ENCODE measurements around the gene MRPL20. TPM values are rescaled to one million over a fixed set of nuclear protein-coding genes. Genes with fewer than 3 reads are reported as not detected.

MRPL20 gene
- total and polyA plus RNA-seq, 9 of the 15 experiments (the other 6 are each of a cell fraction or from before 2014, with no cell fraction given) = 180 to 671 (median 229) TPM

- TF ChIP-seq MGA (IDR thresholded peaks at IDR 0.05) (peak; percentile 50), SMAD1 (IDR thresholded peaks at IDR 0.05; ENCODE audit: low read depth, low read length, partially characterized antibody) (peak; percentile 80), MAFK (IDR thresholded peaks at IDR 0.05; ENCODE audit: low read length) (no peak), NR2C1 (IDR thresholded peaks at IDR 0.05) (peak; percentile 100), NR2C1 (tag; IDR thresholded peaks at IDR 0.05) (peak; percentile 100), TBP (optimal IDR thresholded peaks at IDR 0.05; ENCODE audit: low read depth, low read length) (peak; percentile 94), NFATC3 (IDR thresholded peaks at IDR 0.05) (no peak), BDP1 (IDR thresholded peaks at IDR 0.05; ENCODE audit: insufficient read depth, insufficient read length) (no peak), ATF1 (CRISPR knock-in tag; IDR thresholded peaks at IDR 0.05) (0 out of 2 replicates have a peak, but pooled peaks have one; percentile 13), ATF1 (tag; IDR thresholded peaks at IDR 0.05) (peak; percentile 87), ZNF212 (CRISPR knock-in tag; IDR thresholded peaks at IDR 0.05) (no peak; the same call in 1 of the 2 replicates), TAF15 (IDR thresholded peaks at IDR 0.05; ENCODE audit: low read depth, low read length) (no peak), THRA (IDR thresholded peaks at IDR 0.05) (no peak), SNIP1 (IDR thresholded peaks at IDR 0.05; ENCODE audit: low read depth) (no peak), TGIF2 (CRISPR knock-in tag; IDR thresholded peaks at IDR 0.05) (peak; percentile 50; the same call in 1 of the 2 replicates), RFX5 (IDR thresholded peaks at IDR 0.05; ENCODE audit: low read depth, low read length) (0 out of 2 replicates have a peak, but pooled peaks have one; percentile 37), RBM25 (IDR thresholded peaks at IDR 0.05; ENCODE audit: low read depth, low read length, severe bottlenecking) (no peak)
Observed at GRCh38 chr1:1406821-1407635, at the start of gene MRPL20 (continued).
